A549 (cell line): ENCODE measurements around the gene UGT2B28. TPM values are rescaled to one million over a fixed set of nuclear protein-coding genes. Genes with fewer than 3 reads are reported as not detected.
"Not testable (repeated sequence)": the region's sequence is repeated elsewhere in the genome, so short reads cannot be mapped to it uniquely, and the experiment has no call there.

Source experiments
- ATAC-seq, 2 experiments: fragments of 200-7000 bp in 1 of 2; fragments of >200 bp in 1 of 2; cut with Nextera tagmentation in 1 of 2; cut with Tn5 transposase in 1 of 2; 3 replicates each; pipeline versions ENCODE4 v1.8.0 to v1.9.1; 2018 to 2020; ENCODE audit warnings: mild to moderate bottlenecking in 1 of 2, moderate library complexity in 1 of 2
- CTCF ChIA-PET: fragments of 300-600 bp; sonication (Branson Sonifier 250); formaldehyde crosslinking; extraction: SDS; loops from one replicate; lab custom pipeline; 2021; ENCODE audit warnings: antibody characterized with exemption, inconsistent platforms; lab: Yijun Ruan, JAX
- POLR2A ChIA-PET: fragments of 350-600 bp; formaldehyde crosslinking; extraction: SDS; loops from one replicate; lab custom pipeline; 2021; ENCODE audit warnings: antibody characterized with exemption, inconsistent platforms; lab: Yijun Ruan, JAX
- DNase-seq, 2 experiments: peaks; one replicate each; pipeline versions ENCODE4 v3.0.0 to v3.0.0-alpha.2; 2011 to 2016; ENCODE audit warnings: low read depth in 1 of 2, low spot score in 1 of 2
- FAIRE-seq: peaks from 2 replicates; lab custom pipeline; 2011; peaks lifted over from hg19 to GRCh38; lab: Jason Lieb, UNC
- H3K27ac ChIP-seq, 2 experiments: fragments of >200 bp; sonication (Bioruptor Twin); formaldehyde crosslinking; 3 replicates each; pipeline ENCODE4 v1.5.1; 2016 to 2017
- H3K4me1 ChIP-seq: fragments of >200 bp; sonication (Bioruptor Twin); formaldehyde crosslinking; 3 replicates; pipeline ENCODE4 v1.6.1; 2016
- H3K4me2 ChIP-seq: fragments of >200 bp; sonication (Bioruptor Twin); formaldehyde crosslinking; 3 replicates; pipeline ENCODE4 v1.6.1; 2016
- H3K4me3 ChIP-seq: fragments of >200 bp; sonication (Bioruptor Twin); formaldehyde crosslinking; 3 replicates; pipeline ENCODE4 v1.5.1; 2016
- H3K9me3 ChIP-seq: fragments of >200 bp; sonication (Bioruptor Twin); formaldehyde crosslinking; 3 replicates; pipeline ENCODE4 v1.6.1; 2016
- ATOH8 ChIP-seq: fragments of 250-450 bp; sonication (Bioruptor Pico); IDR thresholded peaks from 2 replicates; pipeline ENCODE4 v1.5.0; 2020; ENCODE audit warnings: low read depth, mild to moderate bottlenecking, moderate library complexity
- BCL3 ChIP-seq: fragments of >200 bp; sonication (Bioruptor Twin); formaldehyde crosslinking; IDR thresholded peaks from 3 replicates; pipeline ENCODE4 v1.6.1; 2016
- CBX8 ChIP-seq: fragments of 200-600 bp; sonication (generic); IDR thresholded peaks from 2 replicates; pipeline ENCODE4 v1.6.1; 2016
- CTCF ChIP-seq: fragments of >200 bp; sonication (Bioruptor Twin); formaldehyde crosslinking; IDR thresholded peaks from 3 replicates; pipeline ENCODE4 v1.5.1; 2016
- EHF ChIP-seq: fragments of 250-450 bp; sonication (Bioruptor Pico); IDR thresholded peaks from 2 replicates; pipeline ENCODE4 v1.5.0; 2020; ENCODE audit warnings: mild to moderate bottlenecking
- FOSB ChIP-seq: fragments of 250-450 bp; sonication (Bioruptor Pico); IDR thresholded peaks from 2 replicates; pipeline ENCODE4 v1.5.0; 2020; ENCODE audit warnings: mild to moderate bottlenecking, moderate library complexity
- HOXA7 ChIP-seq: fragments of 250-450 bp; sonication (Bioruptor Pico); IDR thresholded peaks from 2 replicates; pipeline ENCODE4 v1.5.0; 2020; ENCODE audit warnings: mild to moderate bottlenecking, moderate library complexity
- KDM1A ChIP-seq: fragments of 200-600 bp; sonication (generic); IDR thresholded peaks from 2 replicates; pipeline ENCODE4 v1.6.1; 2016; ENCODE audit warnings: low read depth, mild to moderate bottlenecking
- NR3C1 ChIP-seq: fragments of >200 bp; sonication (Bioruptor Twin); formaldehyde crosslinking; IDR thresholded peaks from 3 replicates; pipeline ENCODE4 v1.6.1; 2017
- PBX3 ChIP-seq: IDR thresholded peaks from 2 replicates; pipeline ENCODE4 v1.6.1; 2012
- POLR2A ChIP-seq: IDR thresholded peaks from 2 replicates; pipeline ENCODE4 v1.6.1; 2012; ENCODE audit warnings: mild to moderate bottlenecking, low read length
- RAD21 ChIP-seq, 2 experiments: fragments of >200 bp in 1 of 2; sonication (Bioruptor Twin) in 1 of 2; formaldehyde crosslinking in 1 of 2; IDR thresholded peaks in 1 of 2; conservative IDR thresholded peaks in 1 of 2; 2 replicates in 1 of 2; 3 replicates in 1 of 2; pipeline ENCODE4 v1.6.1; 2012 to 2018; ENCODE audit warnings: inconsistent platforms in 1 of 2
- RFX5 ChIP-seq: fragments of 450-650 bp; IDR thresholded peaks from 2 replicates; pipeline ENCODE4 v1.7.1; 2014; ENCODE audit warnings: antibody characterized with exemption, mild to moderate bottlenecking, moderate library complexity
- SMC3 ChIP-seq: fragments of >200 bp; sonication (Bioruptor Twin); formaldehyde crosslinking; IDR thresholded peaks from 3 replicates; pipeline ENCODE4 v1.6.1; 2018; ENCODE audit warnings: inconsistent platforms
- SREBF2 ChIP-seq: fragments of 450-650 bp; IDR thresholded peaks from 2 replicates; pipeline ENCODE4 v1.6.1; 2014; ENCODE audit warnings: mild to moderate bottlenecking, moderate library complexity
- ZC3H11A ChIP-seq: fragments of 450-650 bp; IDR thresholded peaks from 2 replicates; pipeline ENCODE4 v1.6.1; 2014; ENCODE audit warnings: antibody characterized with exemption, mild to moderate bottlenecking
- WGBS: methylation state at CpG from one replicate; pipeline ENCODE4 v1.1.6; 2017; ENCODE audit errors: missing lambda C conversion rate; 5-methylcytosine and 5-hydroxymethylcytosine counted together
- polyA plus RNA-seq, 4 experiments: library from polyadenylated mRNA; depleted of rRNA in 3 of 4; stranded (reverse); fragments of >200 nt; fragmentation: RNase III in 1 of 4; extraction: RNeasy Plus Mini Kit Qiagen cat#74134 plus additional on column Dnase treatment in 1 of 4; gene quantifications; 2 replicates in 3 of 4; 3 replicates in 1 of 4; pipeline ENCODE4 v1.2.3, GENCODE V29; 2011 to 2017

Gene UGT2B28
- polyA plus RNA-seq, 2 of the 4 experiments (the other 2 are of a cell fraction) = 0.08 to 0.22 TPM

GRCh38 chr4:69296356-69296755 is 16.1 kb downstream of the UGT2B28 start:
- POLR2A ChIA-PET, H3K4me3 ChIP-seq, H3K9me3 ChIP-seq, FAIRE-seq, H3K4me1 ChIP-seq, ATAC-seq, H3K4me2 ChIP-seq, H3K27ac ChIP-seq, CTCF ChIA-PET, DNase-seq: not testable (repeated sequence)
- WGBS = 41% methylated on average over 4 of the region's 4 CpGs

GRCh38 chr4:69308426-69309033 is 28.3 kb downstream of the UGT2B28 start:
- DNase-seq, H3K4me3 ChIP-seq, FAIRE-seq, H3K4me1 ChIP-seq, H3K27ac ChIP-seq, ATAC-seq, POLR2A ChIA-PET, H3K4me2 ChIP-seq, H3K9me3 ChIP-seq: not testable (repeated sequence)
- WGBS = 66% methylated on average over 5 of the region's 5 CpGs
- CTCF ChIA-PET = interaction anchor here (1.6 kb wide), 1 partner anchor 9 kb away, joined by 6 read pairs; no protein-coding TSS in a partner anchor

GRCh38 chr4:69309549-69310076 is 29.3 kb downstream of the UGT2B28 start:
- H3K4me3 ChIP-seq, H3K4me2 ChIP-seq, H3K27ac ChIP-seq, H3K4me1 ChIP-seq, H3K9me3 ChIP-seq, FAIRE-seq, DNase-seq, ATAC-seq, POLR2A ChIA-PET: not testable (repeated sequence)
- 62% methylated on average over 5 of the region's 5 CpGs for WGBS
- CTCF ChIA-PET = interaction anchor here (1.6 kb wide), 1 partner anchor 8 kb away, joined by 6 read pairs; no protein-coding TSS in a partner anchor

GRCh38 chr4:69310262-69310661 is 30.0 kb downstream of the UGT2B28 start:
- DNase-seq, H3K9me3 ChIP-seq, ATAC-seq, H3K27ac ChIP-seq, H3K4me2 ChIP-seq, CTCF ChIA-PET, POLR2A ChIA-PET, FAIRE-seq, H3K4me1 ChIP-seq, H3K4me3 ChIP-seq: not testable (repeated sequence)
- 91% methylated on average over 4 of the region's 4 CpGs for WGBS

- H3K9me3 ChIP-seq, H3K4me1 ChIP-seq, POLR2A ChIA-PET, H3K4me3 ChIP-seq, FAIRE-seq: not testable (repeated sequence)
- ATAC-seq = peak; percentile 43 to 54; a peak in 4 of 6 replicates
- H3K4me2 ChIP-seq = peak overlapping the region; percentile 50; the same call in 2 of the 3 replicates
- CTCF ChIA-PET = interaction anchor here (0.6 to 1.5 kb wide), 9 partner anchors 9 to 1251 kb away, joined by 3 to 6 read pairs (median 3); no protein-coding TSS in a partner anchor
- DNase-seq = peak in 1 of 2 experiments; percentile 19
- peak; percentile 46 for TF ChIP-seq CTCF
- TF ChIP-seq RAD21 (conservative IDR thresholded peaks at IDR 0.05 in 1 of 2, IDR thresholded peaks at IDR 0.05 in 1 of 2) = peak; percentile 53 to 61
- TF ChIP-seq SMC3 = peak; percentile 59
- 18% methylated on average over 3 of the region's 3 CpGs for WGBS
- H3K27ac ChIP-seq = 0 out of 6 replicates have a peak overlapping the region, but pooled peaks of 1 of the 2 experiments have one; percentile 3
Observed at GRCh38 chr4:69317669-69318298, 37.5 kb downstream of the UGT2B28 start.

- H3K4me2 ChIP-seq = no peak overlapping the region
- FAIRE-seq = no peak
- no peak overlapping the region for H3K27ac ChIP-seq
- no peak overlapping the region for H3K4me3 ChIP-seq
- POLR2A ChIA-PET = no interaction called here
- WGBS = 60% methylated on average over 2 of the region's 2 CpGs
- H3K4me1 ChIP-seq = no peaks in the 10 kb centered on the region
- no peaks in the 10 kb centered on the region for H3K9me3 ChIP-seq
- ATAC-seq = no peak
- no peak for DNase-seq
- CTCF ChIA-PET = no interaction called here
- TF ChIP-seq BCL3 (no peak), PBX3 (no peak), KDM1A (no peak), FOSB (no peak), EHF (no peak), RFX5 (no peak), SREBF2 (no peak), CBX8 (no peak), ZC3H11A (no peak), ATOH8 (CRISPR knock-in tag) (no peak), HOXA7 (CRISPR knock-in tag) (no peak), POLR2A (no peak), NR3C1 (no peak)
Observed at GRCh38 chr4:69321153-69321729, 41.0 kb downstream of the UGT2B28 start.
